NCI-H446 treated with DMSO at 0.1 percent for 48 hours (cell line): Measurements from ENCODE around the gene CHD8.
"Not testable (repeated sequence)": the region's sequence is repeated elsewhere in the genome, so short reads cannot be mapped to it uniquely, and the experiment has no call there.

ENCODE experiments used
- DNase-seq: peaks from one replicate; lab custom pipeline; 2025; lab: John Stamatoyannopoulos, UW

CHD8 gene

GRCh38 chr14:21455912-21456667 is at the start of gene CHD8:
TSS of gene CHD8 (minus strand) at chr14:21456123. CDS start at chr14:21431643, 24,480 bp downstream.
- DNase-seq = peak; percentile 100

DNA sequence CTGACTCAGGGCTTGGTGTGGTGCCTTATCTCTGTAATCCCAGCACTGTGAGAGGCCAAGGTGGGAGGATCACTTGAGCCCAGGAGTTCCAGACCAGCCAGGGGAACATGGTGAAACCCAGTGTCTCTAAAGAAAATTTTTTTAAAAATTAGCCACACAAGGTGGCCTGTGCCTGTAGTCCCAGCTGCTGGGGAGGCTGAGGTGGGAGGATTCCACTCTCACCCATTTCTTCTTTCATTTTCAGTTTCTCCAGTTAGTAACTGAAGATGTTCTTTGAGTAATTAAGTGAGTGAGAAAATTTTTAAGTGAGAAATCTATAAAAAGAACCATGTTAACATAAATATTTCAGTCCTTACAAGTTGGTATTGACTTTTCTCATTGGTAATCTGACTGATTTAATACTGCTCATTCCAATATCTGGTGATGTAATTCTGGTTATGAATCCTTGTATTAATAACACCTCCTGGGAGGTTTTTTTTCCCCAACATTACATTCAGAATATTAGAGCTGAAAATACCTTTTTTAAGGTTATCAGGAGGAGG is 49.2 kb upstream of the CHD8 start:
- no peak for DNase-seq

- no peak for DNase-seq
Measured at GRCh38 chr14:21503376-21503775, 47.5 kb upstream of the CHD8 start.

DNA sequence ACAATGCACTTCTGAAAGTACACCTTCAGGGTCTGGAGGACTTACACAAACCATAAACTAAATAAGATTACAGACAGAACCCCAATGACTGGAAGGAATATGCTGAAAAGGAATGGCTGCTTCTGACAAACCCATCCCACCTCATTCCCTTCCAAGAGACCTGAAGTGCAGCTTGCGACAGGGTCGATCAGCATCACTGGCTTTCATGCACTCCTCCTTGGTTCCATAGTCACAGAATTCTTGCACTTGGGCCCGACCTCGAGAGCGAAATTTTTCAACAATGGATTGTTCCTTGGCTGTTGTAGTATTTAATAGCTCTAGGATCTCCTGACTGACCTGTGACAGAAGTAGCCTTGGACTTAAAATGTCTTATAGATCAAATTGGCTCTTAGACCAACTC is 45.6 kb upstream of the CHD8 start:
- DNase-seq = no peak

- no peak for DNase-seq
Measured at GRCh38 chr14:21498540-21499526, 42.9 kb upstream of the CHD8 start.

DNA sequence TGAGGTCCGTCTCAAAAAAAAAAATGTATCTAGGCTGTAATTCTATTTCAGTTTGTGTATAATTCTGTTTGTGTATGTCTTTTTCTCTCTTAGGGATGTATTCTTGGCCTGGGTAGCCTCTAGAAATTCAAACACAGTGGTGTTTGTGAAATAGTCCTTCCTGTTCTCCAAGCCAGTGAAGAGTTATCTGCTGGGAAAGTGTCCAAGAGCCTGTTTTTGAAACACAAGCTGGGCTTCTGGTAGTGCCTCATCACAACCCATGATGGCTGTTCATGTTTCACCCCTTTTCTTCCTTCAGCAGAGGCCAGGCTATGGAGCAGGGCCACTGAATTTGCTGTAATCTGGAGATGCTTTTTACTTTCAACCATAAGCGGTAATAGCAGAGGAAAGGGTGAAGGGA is 40.5 kb upstream of the CHD8 start:
- no peak for DNase-seq

DNA sequence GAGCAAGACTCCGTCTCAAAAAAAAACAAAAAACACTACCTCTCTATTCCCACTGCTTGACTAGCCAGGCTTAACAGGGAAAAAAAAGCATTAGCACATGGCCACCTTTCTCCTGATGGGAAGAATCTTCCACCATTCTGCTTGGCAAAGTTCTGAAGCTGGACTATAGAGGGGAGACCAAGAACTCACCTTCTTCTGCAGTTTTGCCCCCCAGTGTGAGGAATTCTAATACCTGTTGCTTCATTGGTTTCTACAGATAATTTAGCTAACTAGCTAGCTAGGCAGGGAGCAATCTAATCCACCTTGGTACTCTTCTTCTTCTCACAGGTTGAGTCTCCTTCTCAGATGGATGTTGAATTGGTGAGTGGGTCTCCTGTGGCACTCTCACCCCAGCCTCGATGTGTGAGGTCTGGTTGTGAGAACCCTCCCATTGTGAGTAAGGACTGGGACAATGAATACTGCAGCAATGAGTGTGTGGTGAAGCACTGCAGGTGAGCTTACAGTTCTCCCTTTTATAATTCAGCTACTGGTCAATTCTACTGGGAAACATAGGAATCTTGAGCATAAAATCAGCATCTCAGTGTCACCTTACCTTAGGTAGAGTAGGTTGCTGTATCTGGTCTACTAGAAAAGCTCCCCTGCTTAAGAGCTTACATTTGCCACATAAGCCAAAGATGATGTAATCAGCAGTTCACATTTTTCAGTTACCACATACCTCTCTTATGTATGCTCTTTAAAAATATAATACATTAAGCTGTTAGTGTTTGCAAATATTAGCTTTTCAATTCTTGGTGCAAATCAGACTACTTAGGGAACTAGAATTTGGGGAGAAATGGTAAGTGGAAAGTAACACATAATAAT is 39.2 kb upstream of the CHD8 start:
- no peak for DNase-seq

DNA sequence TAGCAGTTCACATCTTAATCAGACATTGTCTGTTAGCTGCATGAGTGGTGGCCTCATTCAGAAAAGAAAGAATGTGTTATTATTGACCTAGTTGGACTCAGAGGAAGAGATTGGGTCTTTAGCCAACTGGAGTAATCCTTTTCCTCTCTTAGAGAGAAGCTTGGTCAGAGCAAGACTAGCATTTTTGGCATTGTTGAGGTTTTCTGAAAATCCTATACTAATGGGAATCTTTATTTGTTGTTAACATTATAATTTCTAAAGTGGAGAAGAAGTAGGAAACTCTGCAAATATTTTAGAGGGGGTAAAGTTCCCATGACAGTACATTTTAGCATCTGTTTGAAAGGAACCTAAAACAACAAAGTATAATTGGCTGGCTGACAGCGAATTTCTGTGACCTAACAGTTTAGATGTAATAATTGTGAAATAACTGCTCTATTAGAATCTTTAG is 30.7 kb upstream of the CHD8 start:
- DNase-seq = no peak

DNA sequence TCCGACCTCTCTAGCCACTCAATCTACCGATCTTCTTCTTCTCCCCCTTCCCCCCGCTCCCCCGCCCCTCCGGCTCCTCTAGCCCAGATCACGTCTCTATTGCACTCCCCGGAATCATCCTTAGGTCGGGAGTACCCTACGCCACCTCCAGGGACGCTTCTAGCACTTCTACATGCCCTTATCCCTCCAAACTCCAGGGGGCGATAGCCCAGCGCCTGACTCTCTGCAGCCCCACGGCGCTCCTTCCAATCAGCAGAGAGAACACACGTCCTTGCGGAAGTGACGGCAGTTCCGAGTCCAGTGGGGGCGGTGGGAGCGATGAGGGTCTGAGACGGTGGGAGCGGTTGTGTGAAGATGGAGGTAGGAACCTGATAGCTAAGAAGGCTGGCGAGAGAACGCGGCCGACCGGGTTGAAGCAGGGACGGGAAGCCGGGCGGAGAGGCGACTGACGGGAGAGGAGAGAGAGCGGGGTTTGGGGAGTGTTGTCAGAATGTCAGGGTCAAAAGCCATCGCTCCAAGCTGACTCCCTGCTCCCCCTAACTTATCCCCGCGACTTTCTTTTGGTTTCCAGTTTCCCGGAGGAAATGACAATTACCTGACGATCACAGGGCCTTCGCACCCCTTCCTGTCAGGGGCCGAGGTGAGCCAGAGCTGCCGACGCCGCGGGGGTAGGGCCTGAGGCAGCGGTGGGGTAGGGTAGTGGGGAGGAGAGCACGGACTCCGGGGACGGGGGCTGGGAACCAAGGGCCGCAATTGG is 21.2 kb upstream of the CHD8 start, which contains the start of the genes RAB2B and TOX4:
TSS of gene RAB2B (minus strand) at position 35 of the 757 bp plus-strand sequence. CDS start 87 bp downstream, outside the sequence.
TSS of gene TOX4 (plus strand) at position 271 of the 757 bp plus-strand sequence. CDS start at position 355, 84 bp downstream.
- peak; percentile 99 for DNase-seq

DNA sequence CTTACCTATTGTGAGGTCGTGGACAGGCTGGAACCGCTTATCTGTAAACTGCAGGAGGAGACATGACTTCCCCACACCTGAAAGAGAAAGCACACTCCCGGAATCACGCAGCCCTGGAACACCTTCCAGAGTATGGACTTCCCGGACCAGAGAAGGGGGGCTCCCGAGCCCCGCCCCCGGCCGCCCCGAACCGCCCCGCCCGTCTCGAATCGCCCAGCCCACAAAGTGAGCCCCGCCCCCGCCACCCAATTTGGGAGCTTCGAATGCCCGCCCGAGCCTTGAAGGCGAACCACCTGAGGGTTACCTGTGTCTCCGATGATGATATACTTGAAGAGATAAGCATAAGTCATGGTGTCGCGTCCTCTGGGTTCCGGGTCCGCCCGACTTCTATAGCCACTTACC is 20.6 kb upstream of the CHD8 start:
- no peak for DNase-seq

GRCh38 chr14:21475767-21476522 is 20.0 kb upstream of the CHD8 start:
- DNase-seq = no peak

DNA sequence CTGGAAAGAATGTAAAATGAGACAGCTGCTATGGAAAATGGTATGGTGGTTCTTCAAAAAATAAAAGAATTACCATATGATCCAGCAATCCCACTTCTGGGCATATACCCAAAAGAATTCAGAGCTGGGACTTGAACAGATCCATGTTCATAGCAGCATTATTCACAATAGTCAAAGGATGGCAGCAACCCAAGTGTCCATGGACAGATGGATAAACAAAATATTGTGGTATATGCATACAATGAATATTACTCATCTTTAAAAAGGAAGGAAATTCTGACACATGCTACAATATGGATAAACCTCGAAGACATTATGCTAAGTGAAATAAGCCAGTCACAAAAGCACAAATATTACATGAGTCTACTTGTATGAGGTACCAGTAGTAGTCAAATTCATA is 11.7 kb upstream of the CHD8 start:
- DNase-seq = peak; percentile 47

GRCh38 chr14:21455592-21455911 is 371 bp downstream of the CHD8 start:
- DNase-seq = no peak

GRCh38 chr14:21454843-21455544 is 929 bp downstream of the CHD8 start:
- no peak for DNase-seq

GRCh38 chr14:21449899-21450216 is 6.1 kb downstream of the CHD8 start:
- no peak for DNase-seq

- not testable (repeated sequence) for DNase-seq
Measured at GRCh38 chr14:21442657-21443056, 13.3 kb downstream of the CHD8 start.

GRCh38 chr14:21440859-21441258 is 15.1 kb downstream of the CHD8 start:
- no peak for DNase-seq

DNA sequence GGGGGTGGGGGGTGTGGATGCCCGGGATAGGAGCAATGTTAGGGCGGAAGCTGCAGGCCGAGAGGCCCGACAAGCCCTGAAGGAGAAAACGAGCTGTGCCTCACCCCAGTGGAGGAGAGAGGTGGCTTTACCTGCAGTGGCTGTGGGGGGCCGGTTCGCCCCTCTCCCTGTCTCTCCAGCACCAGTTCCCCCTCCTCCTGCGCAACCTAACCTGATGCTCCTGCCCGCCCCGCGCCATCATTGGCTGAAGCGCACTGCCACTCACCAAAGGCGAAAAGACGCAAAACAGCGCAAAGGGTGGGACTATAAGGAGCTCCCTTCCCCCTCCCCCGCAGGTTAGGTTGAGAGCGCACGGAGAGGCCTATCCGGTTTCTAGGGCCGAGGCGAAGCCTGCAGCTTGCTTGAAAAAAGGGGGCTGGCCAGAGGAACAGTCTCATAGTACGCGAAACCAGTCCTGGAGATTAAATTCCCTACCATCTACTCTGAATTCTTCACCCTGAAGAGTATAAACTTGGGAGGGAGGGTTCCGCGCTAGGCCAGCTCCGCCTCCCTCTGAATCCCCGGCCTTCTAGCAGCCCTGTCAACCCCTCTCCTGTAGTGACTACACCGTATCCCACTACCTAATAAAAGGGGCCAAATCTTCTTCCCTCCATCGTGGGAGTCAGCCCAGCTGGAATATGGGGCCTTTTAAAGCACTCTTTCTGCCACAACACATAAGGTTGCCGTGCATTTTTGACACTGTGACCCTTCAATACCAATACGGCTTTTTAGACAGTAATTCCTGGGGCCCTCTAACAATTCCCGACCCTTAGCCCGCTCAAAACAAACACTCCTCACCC is 18.6 kb downstream of the CHD8 start:
- peak; percentile 94 for DNase-seq
